HG03565 (cell line): ENCODE data around the gene KIR2DL3.
"Not testable (repeated sequence)": the region's sequence is repeated elsewhere in the genome, so short reads cannot be mapped to it uniquely, and the experiment has no call there.

Experiments
- ATAC-seq: cut with Tn5 transposase; IDR thresholded peaks from one replicate; pipeline ENCODE4 v1.9.1; 2021; ENCODE audit warnings: mild to moderate bottlenecking, moderate library complexity; ENCODE audit not compliant: unreplicated experiment

KIR2DL3 gene

DNA sequence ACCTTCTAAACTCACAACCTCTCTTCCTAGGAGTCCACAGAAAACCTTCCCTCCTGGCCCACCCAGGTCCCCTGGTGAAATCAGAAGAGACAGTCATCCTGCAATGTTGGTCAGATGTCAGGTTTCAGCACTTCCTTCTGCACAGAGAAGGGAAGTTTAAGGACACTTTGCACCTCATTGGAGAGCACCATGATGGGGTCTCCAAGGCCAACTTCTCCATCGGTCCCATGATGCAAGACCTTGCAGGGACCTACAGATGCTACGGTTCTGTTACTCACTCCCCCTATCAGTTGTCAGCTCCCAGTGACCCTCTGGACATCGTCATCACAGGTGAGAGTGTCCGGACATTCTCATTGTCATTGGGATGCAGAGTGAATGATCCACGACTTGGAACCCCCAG, 3.6 kb downstream of the KIR2DL3 start:
- ATAC-seq: not testable (repeated sequence)

GRCh38 chr19:54744080-54744479, 5.8 kb downstream of the KIR2DL3 start:
- not testable (repeated sequence) for ATAC-seq

- ATAC-seq: not testable (repeated sequence)
These were observed 9.5 kb downstream of the KIR2DL3 start for GRCh38 chr19:54747614-54748322.

- ATAC-seq: not testable (repeated sequence)
These were observed 12.0 kb downstream of the KIR2DL3 start for GRCh38 chr19:54750276-54750675.

DNA sequence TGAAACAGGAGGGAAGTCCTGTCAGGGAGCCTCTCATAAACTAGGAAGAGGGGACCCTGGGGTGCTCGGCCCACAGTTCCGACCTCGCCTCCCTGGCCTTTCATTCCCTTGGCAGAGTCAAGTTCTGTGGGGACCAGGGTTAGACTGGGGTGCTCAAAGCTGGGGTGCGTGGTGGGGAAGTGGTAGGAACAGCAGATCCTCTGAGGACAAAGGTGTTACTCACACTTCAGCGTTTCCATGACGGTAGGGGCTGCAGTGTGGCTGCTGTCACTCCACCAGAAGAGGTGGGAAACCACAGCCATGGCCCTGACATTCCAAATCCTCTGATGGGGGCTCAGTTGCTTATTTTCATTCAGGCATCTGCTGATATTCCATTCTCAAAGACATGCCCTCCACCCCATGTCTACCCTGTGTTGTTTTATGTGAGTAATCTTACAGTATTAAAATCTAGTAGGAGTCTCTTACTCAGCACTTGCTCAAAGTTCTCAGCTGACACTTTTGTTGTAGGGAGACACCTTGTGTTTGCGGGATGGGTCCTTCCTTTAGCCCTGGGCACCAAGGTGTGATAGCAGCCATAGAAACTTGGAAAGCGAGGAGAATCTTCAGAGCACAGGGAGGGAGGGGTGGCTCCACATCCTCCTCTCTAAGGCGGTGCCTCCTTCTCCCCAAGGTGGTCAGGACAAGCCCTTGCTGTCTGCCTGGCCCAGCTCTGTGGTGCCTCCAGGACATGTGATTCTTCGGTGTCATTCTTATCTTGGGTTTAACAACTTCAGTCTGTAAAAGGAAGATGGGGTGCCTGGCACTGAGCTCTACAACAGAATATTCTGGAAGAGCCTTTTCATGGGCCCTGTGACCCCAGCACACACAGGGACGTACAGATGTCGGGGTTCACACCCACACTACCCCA, 18.1 kb downstream of the KIR2DL3 start:
- ATAC-seq: not testable (repeated sequence)

GRCh38 chr19:54758577-54758976, 20.3 kb downstream of the KIR2DL3 start:
- not testable (repeated sequence) for ATAC-seq

- ATAC-seq: not testable (repeated sequence)
These were observed 25.9 kb downstream of the KIR2DL3 start for GRCh38 chr19:54764219-54764618.

DNA sequence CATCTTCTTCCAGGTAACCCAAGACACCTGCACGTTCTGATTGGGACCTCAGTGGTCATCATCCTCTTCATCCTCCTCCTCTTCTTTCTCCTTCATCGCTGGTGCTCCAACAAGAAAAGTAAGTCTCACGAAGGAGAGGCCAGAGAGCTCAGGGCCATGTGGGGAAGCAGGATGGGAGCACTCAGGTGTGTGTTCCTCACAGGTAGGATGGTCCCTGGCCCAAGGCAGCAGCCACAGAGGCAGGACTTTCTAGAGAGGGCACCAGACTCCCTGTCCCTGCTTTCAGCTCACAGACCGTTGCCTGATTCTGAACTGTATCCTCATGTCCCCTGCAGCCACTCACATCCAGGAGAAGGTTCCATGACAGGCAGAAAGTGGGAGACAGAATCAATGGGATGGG, 28.2 kb downstream of the KIR2DL3 start:
- not testable (repeated sequence) for ATAC-seq

DNA sequence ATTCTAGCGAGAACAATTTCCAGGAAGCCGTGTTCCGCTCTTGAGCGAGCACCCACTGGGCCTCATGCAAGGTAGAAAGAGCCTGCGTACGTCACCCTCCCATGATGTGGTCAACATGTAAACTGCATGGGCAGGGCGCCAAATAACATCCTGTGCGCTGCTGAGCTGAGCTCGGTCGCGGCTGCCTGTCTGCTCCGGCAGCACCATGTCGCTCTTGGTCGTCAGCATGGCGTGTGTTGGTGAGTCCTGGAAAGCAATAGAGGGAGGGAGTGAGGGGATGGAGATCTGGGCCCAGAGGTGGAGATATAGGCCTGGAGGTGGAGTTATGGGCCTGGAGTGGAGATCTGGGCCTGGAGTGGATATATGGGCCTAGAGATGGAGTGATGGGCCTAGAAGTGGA, 31.3 kb downstream of the KIR2DL3 start, which contains the start of gene KIR2DL1:
KIR2DL1 (plus strand) TSS at position 148 of the 400 bp plus-strand sequence; CDS start at position 206, 58 bp downstream.
- ATAC-seq: not testable (repeated sequence)

- not testable (repeated sequence) for ATAC-seq
These were observed 32.2 kb downstream of the KIR2DL3 start for GRCh38 chr19:54770511-54770910.

- not testable (repeated sequence) for ATAC-seq
These were observed 33.0 kb downstream of the KIR2DL3 start for GRCh38 chr19:54771018-54771960.

DNA sequence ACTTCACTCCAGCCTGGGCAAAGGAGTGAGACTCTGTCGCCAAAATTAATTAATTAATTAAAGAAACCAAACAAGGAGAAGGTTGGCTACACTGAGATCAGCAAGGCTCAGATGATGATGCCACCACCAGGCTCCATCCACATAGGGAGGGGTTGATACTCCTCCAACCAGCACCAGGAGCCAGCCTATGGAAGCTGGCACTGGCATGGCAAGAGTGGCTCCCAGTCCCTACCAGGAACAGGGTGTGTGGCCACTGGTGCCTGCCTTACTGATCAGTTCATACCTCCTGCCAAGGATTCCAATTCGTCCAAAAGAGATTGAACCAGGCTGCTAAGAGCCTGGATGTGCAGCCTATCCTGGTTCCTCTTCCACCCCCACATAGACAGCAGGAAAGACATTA, 34.4 kb downstream of the KIR2DL3 start:
- not testable (repeated sequence) for ATAC-seq

GRCh38 chr19:54775095-54775815, 36.9 kb downstream of the KIR2DL3 start:
- not testable (repeated sequence) for ATAC-seq

DNA sequence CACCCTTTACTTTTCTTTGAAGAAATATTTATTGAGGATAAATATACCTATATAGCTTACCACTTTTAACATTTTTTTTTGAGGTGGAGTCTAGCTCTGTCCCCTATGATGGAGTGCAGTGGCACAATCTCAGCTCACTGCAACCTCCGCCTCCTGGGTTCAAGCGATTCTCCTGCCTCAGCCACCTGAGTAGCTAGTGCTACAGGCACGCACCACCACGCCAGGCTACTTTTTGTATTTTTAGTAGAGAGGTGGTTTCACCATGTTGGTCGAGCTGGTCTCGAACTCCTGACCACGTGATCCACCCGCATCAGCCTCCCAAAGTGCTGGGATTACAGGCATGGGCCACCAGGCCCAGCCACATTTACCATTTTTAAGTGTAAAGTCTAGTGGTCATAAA, 37.5 kb downstream of the KIR2DL3 start:
- ATAC-seq: not testable (repeated sequence)

- not testable (repeated sequence) for ATAC-seq
These were observed 39.5 kb downstream of the KIR2DL3 start for GRCh38 chr19:54777851-54778250.

GRCh38 chr19:54778896-54779295, 40.6 kb downstream of the KIR2DL3 start:
- not testable (repeated sequence) for ATAC-seq

- ATAC-seq: not testable (repeated sequence)
These were observed 44.6 kb downstream of the KIR2DL3 start for GRCh38 chr19:54782916-54783315.

DNA sequence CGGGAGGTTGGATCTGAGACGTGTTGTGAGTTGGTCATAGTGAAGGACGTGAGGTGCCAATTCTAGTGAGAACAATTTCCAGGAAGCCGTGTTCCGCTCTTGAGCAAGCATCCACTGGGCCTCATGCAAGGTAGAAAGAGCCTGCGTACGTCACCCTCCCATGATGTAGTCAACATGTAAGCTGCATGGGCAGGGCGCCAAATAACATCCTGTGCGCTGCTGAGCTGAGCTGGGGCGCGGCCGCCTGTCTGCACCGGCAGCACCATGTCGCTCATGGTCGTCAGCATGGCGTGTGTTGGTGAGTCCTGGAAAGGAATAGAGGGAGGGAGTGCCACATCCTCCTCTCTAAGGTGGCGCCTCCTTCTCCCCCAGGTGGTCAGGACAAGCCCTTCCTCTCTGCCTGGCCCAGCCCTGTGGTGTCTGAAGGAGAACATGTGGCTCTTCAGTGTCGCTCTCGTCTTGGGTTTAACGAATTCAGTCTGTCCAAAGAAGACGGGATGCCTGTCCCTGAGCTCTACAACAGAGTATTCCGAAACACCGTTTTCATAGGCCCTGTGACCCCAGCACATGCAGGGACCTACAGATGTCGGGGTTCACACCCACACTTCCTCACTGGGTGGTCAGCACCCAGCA, 47.9 kb downstream of the KIR2DL3 start:
- not testable (repeated sequence) for ATAC-seq

DNA sequence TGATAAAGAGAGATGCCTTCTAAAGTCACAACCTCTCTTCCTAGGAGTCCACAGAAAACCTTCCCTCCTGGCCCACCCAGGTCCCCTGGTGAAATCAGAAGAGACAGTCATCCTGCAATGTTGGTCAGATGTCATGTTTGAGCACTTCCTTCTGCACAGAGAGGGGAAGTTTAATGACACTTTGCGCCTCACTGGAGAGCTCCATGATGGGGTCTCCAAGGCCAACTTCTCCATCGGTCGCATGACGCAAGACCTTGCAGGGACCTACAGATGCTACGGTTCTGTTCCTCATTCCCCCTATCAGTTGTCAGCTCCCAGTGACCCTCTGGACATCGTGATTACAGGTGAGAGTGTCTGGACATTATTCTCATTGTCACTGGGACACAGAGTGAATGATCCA, 49.8 kb downstream of the KIR2DL3 start:
- ATAC-seq: not testable (repeated sequence)
